ENCODE results near the gene WHRN.

Gene WHRN

DNA sequence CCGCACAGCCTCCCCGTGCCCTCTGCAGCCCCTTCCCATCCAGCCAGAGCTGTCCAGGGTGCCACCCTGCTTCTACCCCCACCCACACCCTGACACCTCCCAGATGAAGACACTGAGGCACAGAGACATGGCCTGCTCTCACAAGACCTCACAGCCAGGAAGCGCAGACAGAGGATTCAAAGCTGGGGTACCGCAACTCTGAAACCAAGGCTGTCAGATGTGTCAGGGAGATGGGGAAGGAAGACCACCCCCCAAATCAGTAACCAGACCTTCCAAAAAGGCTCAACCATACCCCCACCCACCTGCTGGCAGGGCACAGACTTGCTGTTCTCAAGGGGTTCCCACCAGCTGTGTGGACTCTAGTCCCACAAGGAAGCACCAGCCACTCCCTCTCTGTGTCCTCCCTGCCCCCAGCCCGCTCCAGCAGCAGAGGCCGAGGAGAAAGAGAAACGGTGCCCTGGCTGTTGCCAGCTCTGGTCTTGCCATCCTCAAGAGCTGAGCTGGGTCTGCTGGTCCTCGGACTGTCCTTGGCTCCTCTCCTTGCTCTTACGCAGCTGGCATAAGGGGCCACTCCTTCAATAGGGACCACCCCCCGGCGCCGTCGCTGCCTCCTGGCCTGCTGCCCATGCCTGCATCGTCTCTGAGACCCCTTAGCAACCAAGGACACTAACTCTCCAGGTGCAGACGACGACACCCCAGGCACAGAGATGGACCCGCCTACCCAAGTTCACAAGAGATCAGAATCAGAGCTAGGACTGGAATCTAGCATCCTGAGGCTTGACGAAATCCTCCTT is 118.2 kb downstream of the WHRN start:
- in situ Hi-C loops (cut with MboI; ENCODE audit: low pct_unique_long_range_greater_than_20kb, low sequenced_read_pairs, unreplicated experiment), result no loop called here
- no peak for DNase-seq (ENCODE audit: low spot score)
- TF ChIP-seq, protein P1, sequence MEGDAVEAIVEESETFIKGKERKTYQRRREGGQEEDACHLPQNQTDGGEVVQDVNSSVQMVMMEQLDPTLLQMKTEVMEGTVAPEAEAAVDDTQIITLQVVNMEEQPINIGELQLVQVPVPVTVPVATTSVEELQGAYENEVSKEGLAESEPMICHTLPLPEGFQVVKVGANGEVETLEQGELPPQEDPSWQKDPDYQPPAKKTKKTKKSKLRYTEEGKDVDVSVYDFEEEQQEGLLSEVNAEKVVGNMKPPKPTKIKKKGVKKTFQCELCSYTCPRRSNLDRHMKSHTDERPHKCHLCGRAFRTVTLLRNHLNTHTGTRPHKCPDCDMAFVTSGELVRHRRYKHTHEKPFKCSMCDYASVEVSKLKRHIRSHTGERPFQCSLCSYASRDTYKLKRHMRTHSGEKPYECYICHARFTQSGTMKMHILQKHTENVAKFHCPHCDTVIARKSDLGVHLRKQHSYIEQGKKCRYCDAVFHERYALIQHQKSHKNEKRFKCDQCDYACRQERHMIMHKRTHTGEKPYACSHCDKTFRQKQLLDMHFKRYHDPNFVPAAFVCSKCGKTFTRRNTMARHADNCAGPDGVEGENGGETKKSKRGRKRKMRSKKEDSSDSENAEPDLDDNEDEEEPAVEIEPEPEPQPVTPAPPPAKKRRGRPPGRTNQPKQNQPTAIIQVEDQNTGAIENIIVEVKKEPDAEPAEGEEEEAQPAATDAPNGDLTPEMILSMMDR (IDR thresholded peaks at IDR 0.05; ENCODE audit: extremely low read depth, insufficient read depth, missing control alignments), result no peak

DNA sequence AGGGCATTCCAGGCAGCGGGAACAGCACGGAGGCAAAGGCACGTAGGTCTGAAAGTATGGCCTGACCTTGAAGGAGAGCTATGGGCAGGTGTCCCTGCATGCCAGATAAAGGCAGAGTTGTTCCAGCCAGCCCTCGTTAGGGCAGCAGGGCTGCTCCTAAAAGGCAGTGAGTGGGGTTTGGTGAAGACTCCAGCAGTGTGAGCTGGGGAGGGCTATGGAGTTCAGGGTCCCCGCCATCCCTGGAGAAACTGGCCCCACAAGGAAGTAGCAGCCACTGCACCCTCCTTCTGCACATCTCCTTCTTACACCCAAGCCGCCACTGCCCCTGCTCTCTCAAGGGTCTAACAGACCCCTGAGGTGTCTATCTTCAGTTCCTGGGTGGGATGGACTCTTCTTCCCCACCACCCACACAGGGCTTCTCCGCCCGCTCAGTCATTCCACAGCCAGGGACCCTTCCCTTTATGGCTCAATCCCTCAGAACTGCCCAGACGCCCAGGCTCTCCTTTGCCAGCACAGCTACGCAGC is 118.8 kb downstream of the WHRN start:
- TF ChIP-seq, protein P1 (IDR thresholded peaks at IDR 0.05; ENCODE audit: extremely low read depth, insufficient read depth, missing control alignments), result no peak
- no peak for DNase-seq (ENCODE audit: low spot score)
- in situ Hi-C loops (cut with MboI; ENCODE audit: low pct_unique_long_range_greater_than_20kb, low sequenced_read_pairs, unreplicated experiment), result no loop called here

DNA sequence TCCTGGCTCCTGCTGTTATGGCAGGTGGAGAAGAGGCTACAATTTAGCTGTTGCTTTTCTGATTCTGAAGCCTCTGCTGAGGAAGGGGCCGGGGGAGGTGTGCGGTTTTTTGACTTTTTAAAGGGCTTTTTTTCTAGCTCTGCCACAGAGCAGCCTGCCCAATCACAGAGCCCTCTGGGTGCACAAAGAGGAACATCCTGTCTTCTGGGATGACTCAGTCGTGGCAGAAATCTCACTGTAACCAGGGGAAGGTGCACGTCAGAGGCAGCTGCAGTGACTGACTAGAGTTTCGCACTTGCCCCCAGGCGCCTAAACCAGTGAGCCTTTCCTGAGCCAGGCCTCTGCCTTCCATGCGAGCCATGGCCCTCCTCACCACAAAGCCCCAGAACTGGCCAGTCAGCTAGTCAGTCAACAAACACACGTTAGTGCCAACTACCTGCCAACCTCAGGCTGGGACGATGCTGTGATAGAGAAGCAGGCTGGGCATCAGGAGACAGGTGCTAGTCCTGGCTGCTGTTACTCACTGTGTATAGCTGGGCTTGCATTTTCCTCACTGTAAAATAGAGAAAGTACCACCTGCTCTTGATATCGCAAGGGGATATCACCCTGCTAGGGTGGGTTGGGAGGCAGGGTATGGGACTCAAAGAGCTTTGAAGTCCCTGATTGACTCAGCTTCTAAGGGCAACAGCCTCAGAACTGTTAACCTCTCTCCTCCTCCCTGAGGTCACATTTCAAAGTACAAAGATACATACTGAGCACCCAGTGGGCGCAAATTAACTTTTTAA is 119.7 kb downstream of the WHRN start:
- TF ChIP-seq, protein P1 (IDR thresholded peaks at IDR 0.05; ENCODE audit: extremely low read depth, insufficient read depth, missing control alignments), result no peak
- DNase-seq (ENCODE audit: low spot score), result peak; percentile 86
- in situ Hi-C loops (cut with MboI; ENCODE audit: low pct_unique_long_range_greater_than_20kb, low sequenced_read_pairs, unreplicated experiment), result no loop called here

DNA sequence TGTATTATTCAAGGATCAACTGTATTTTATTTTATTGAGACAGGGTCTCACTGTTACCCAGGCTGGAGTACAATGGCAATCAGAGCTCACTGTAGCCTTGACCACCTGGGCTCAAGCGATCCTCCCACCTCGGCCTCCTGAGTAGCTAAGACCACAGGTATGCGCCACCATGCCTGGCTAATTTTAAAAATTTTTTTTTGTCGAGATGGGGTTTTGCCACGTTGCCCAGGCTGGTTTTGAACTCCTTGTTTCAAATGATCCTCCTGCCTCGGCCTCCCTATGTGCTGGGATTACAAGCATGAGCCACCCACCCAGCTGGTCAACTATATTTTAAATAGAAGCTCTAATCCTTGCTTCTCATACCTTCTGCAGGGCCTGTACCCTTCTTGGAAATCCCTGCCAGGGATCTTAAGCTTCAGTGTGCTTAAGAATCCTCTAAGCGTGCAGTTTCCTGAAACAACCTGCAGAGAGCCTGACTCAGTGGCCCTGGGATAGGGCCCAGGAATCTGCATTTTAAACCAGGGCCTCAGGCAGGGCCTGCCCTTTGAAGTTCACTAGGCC is 120.4 kb downstream of the WHRN start:
- in situ Hi-C loops (cut with MboI; ENCODE audit: low pct_unique_long_range_greater_than_20kb, low sequenced_read_pairs, unreplicated experiment), result no loop called here
- no peak for DNase-seq (ENCODE audit: low spot score)
- TF ChIP-seq, protein P1 (IDR thresholded peaks at IDR 0.05; ENCODE audit: extremely low read depth, insufficient read depth, missing control alignments), result no peak

DNA sequence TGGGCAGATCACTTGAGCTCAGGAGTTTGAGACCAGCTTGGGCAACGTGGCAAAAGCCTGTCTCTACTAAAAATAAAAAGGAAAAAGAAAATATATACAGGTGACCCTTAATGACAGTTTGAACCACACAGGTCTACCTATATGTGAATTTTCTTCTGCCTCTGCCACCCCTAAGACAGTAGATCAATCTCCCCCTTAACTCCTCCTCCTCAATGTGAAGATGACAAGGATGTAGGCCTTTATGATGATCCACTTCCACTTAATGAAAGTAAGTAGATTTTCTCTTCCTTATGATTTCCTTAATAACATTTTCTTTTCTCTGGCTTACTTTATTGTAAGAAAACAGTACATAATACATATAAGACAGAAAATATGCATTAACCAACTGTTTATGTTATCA is 120.9 kb downstream of the WHRN start:
- in situ Hi-C loops (cut with MboI; ENCODE audit: low pct_unique_long_range_greater_than_20kb, low sequenced_read_pairs, unreplicated experiment), result no loop called here
- no peak for DNase-seq (ENCODE audit: low spot score)
- TF ChIP-seq, protein P1 (IDR thresholded peaks at IDR 0.05; ENCODE audit: extremely low read depth, insufficient read depth, missing control alignments), result no peak

DNA sequence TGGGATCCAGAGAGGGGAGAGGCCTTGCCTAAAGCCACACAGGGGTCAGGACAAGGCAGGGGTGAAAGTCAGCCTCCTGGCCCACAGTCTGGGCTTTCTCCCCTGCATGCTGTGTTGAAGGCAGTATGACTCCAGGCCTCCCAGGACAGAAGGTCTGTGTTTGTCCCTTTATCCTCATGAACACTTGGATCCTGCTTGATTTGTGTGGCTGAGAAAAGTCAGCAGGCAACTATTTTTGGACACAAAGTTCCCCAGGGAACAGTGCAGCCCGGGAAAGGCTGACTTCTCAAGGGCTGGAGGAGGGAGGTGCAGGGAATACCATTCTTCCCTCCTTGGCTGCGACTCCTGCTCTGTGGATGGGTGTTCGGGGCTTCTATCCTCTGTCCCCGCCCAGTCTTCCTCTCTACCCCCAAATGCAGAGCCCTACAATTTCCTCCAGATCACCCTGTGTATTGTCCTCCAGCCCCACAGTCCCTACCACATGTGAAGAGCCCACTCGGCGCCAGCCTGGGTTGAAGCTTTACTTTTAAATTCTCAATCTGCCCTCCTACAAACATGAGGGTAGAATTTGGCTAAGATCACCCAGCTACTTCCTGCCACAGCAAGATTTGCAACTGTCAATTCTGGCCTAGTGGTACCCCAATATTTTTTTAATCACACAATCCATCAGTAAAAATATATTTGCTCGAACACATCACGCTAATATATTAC is 121.6 kb downstream of the WHRN start:
- in situ Hi-C loops (cut with MboI; ENCODE audit: low pct_unique_long_range_greater_than_20kb, low sequenced_read_pairs, unreplicated experiment), result no loop called here
- DNase-seq (ENCODE audit: low spot score), result no peak
- TF ChIP-seq, protein P1 (IDR thresholded peaks at IDR 0.05; ENCODE audit: extremely low read depth, insufficient read depth, missing control alignments), result no peak
